DMS53 treated with DMSO at 0.1 percent for 48 hours (cell line): ENCODE data around the gene KCNAB1.
"Not testable (repeated sequence)": the region's sequence is repeated elsewhere in the genome, so short reads cannot be mapped to it uniquely, and the experiment has no call there.

Experiments
- DNase-seq: peaks from one replicate; lab custom pipeline; 2025; ENCODE audit not compliant: unreplicated experiment; lab: John Stamatoyannopoulos, UW

Gene KCNAB1

GRCh38 chr3:156120528-156121251 lies at the start of gene KCNAB1:
TSS of gene KCNAB1 (plus strand) at chr3:156120578.
- no peak for DNase-seq

- DNase-seq = no peak
Measured at GRCh38 chr3:156071031-156071430, 49.3 kb upstream of the KCNAB1 start.

- DNase-seq = not testable (repeated sequence)
Measured at GRCh38 chr3:156072950-156073657, 47.3 kb upstream of the KCNAB1 start.

- DNase-seq = no peak
Measured at GRCh38 chr3:156090126-156090525, 30.3 kb upstream of the KCNAB1 start.

- DNase-seq = no peak
Measured at GRCh38 chr3:156093964-156094363, 26.4 kb upstream of the KCNAB1 start.

- DNase-seq = no peak
Measured at GRCh38 chr3:156094391-156094790, 26.0 kb upstream of the KCNAB1 start.

GRCh38 chr3:156095652-156096051 lies 24.7 kb upstream of the KCNAB1 start:
- DNase-seq = not testable (repeated sequence)

GRCh38 chr3:156098437-156099035 lies 21.8 kb upstream of the KCNAB1 start:
- no peak for DNase-seq

- DNase-seq = not testable (repeated sequence)
Measured at GRCh38 chr3:156099348-156099747, 21.0 kb upstream of the KCNAB1 start.

- DNase-seq = not testable (repeated sequence)
Measured at GRCh38 chr3:156099984-156100383, 20.4 kb upstream of the KCNAB1 start.

GRCh38 chr3:156102267-156102931 lies 18.0 kb upstream of the KCNAB1 start:
- no peak for DNase-seq

GRCh38 chr3:156106721-156107373 lies 13.5 kb upstream of the KCNAB1 start:
- DNase-seq = no peak

- no peak for DNase-seq
Measured at GRCh38 chr3:156107504-156107903, 12.9 kb upstream of the KCNAB1 start.

GRCh38 chr3:156108616-156109015 lies 11.8 kb upstream of the KCNAB1 start:
- DNase-seq = no peak

- no peak for DNase-seq
Measured at GRCh38 chr3:156109989-156110388, 10.4 kb upstream of the KCNAB1 start.

- DNase-seq = no peak
Measured at GRCh38 chr3:156126467-156126866, 6.1 kb downstream of the KCNAB1 start.

- no peak for DNase-seq
Measured at GRCh38 chr3:156131241-156131640, 10.9 kb downstream of the KCNAB1 start.

- no peak for DNase-seq
Measured at GRCh38 chr3:156131799-156132198, 11.4 kb downstream of the KCNAB1 start.

- DNase-seq = no peak
Measured at GRCh38 chr3:156132313-156132712, 11.9 kb downstream of the KCNAB1 start.

GRCh38 chr3:156133076-156133475 lies 12.7 kb downstream of the KCNAB1 start:
- no peak for DNase-seq
